ENCODE results near the gene NDST1. TPM values are rescaled to one million over a fixed set of nuclear protein-coding genes. Genes with fewer than 3 reads are reported as not detected.

Gene NDST1
- total RNA-seq, 1 experiment from 2014 or later, result 33.1 TPM

GRCh38 chr5:150490754-150491153 is 17.2 kb upstream of the NDST1 start:
- no peak for TF ChIP-seq ZFX (IDR thresholded peaks at IDR 0.05)
- peaks cover 11 to 45% of the 10 kb centered on the region in 2 experiments for H3K4me1 ChIP-seq (ENCODE audit: control insufficient read depth in 1 of 2, insufficient read depth in 2 of 2, low read length in 2 of 2)
- RAD21 ChIA-PET (ENCODE audit: low non-redundant PET in 1 of 2, low total read pairs in 2 of 2, uncharacterized antibody in 2 of 2, unreplicated experiment in 2 of 2), result no interaction called here
- no peaks in the 10 kb centered on the region for H4K20me1 ChIP-seq (ENCODE audit: insufficient read depth)
- peaks cover 66% of the 10 kb centered on the region for H3K79me2 ChIP-seq (ENCODE audit: insufficient read depth, low read length)
- no peak overlapping the region for H3K4me3 ChIP-seq (replicated peaks in 1 of 2; ENCODE audit: low read depth in 1 of 2, low read length in 2 of 2)
- H3K9me2 ChIP-seq (ENCODE audit: insufficient read depth), result no peaks in the 10 kb centered on the region
- DNase-seq (ENCODE audit: low read depth, low spot score), result no peak
- ATAC-seq, result no peak
- no TSS peak for BruUV-seq (replicated peaks)
- H3K27me3 ChIP-seq (ENCODE audit: insufficient read depth, low read length), result no peaks in the 10 kb centered on the region
- CTCF ChIA-PET, result no interaction called here
- H3K36me3 ChIP-seq (ENCODE audit: control insufficient read depth in 1 of 2, insufficient read depth in 2 of 2, low read length in 2 of 2), result peaks cover 0 to 4% of the 10 kb centered on the region in 2 experiments; a peak in 1 of 4 replicates
- intact Hi-C loops (cut with micrococcal nuclease), result no loop called here
- POLR2A ChIA-PET, result no interaction called here
- H3K27ac ChIP-seq (ENCODE audit: low read depth, low read length), result no peak overlapping the region
- no peak overlapping the region for H2AFZ ChIP-seq (ENCODE audit: low read depth, low read length, poor library complexity, severe bottlenecking)
- no peaks in the 10 kb centered on the region for H3K9me3 ChIP-seq (ENCODE audit: control insufficient read depth in 1 of 2, insufficient read depth in 1 of 2, low read depth in 1 of 2, low read length in 2 of 2)
- H3K9ac ChIP-seq (ENCODE audit: low read length), result no peak overlapping the region
- H3K4me2 ChIP-seq (ENCODE audit: low read length), result no peak overlapping the region

GRCh38 chr5:150491876-150492275 is 16.1 kb upstream of the NDST1 start:
- Histone ChIP-seq H3K27me3 (ENCODE audit: insufficient read depth, low read length) (no peaks in the 10 kb centered on the region), H3K4me1 (ENCODE audit: control insufficient read depth in 1 of 2, insufficient read depth in 2 of 2, low read length in 2 of 2) (peaks cover 21 to 53% of the 10 kb centered on the region in 2 experiments), H4K20me1 (ENCODE audit: insufficient read depth) (no peaks in the 10 kb centered on the region), H3K36me3 (ENCODE audit: control insufficient read depth in 1 of 2, insufficient read depth in 2 of 2, low read length in 2 of 2) (peaks cover 0 to 4% of the 10 kb centered on the region in 2 experiments; a peak in 1 of 4 replicates), H3K9me2 (ENCODE audit: insufficient read depth) (no peaks in the 10 kb centered on the region), H3K9me3 (ENCODE audit: control insufficient read depth in 1 of 2, insufficient read depth in 1 of 2, low read depth in 1 of 2, low read length in 2 of 2) (no peaks in the 10 kb centered on the region), H2AFZ (ENCODE audit: low read depth, low read length, poor library complexity, severe bottlenecking) (no peak overlapping the region), H3K9ac (ENCODE audit: low read length) (no peak overlapping the region), H3K27ac (ENCODE audit: low read depth, low read length) (no peak overlapping the region), H3K4me2 (ENCODE audit: low read length) (no peak overlapping the region), H3K79me2 (ENCODE audit: insufficient read depth, low read length) (peaks cover 68% of the 10 kb centered on the region), H3K4me3 (replicated peaks in 1 of 2; ENCODE audit: low read depth in 1 of 2, low read length in 2 of 2) (no peak overlapping the region)
- ChIA-PET RAD21 (ENCODE audit: low non-redundant PET in 1 of 2, low total read pairs in 2 of 2, uncharacterized antibody in 2 of 2, unreplicated experiment in 2 of 2) (no interaction called here), POLR2A (no interaction called here), CTCF (no interaction called here)
- intact Hi-C loops (cut with micrococcal nuclease), result no loop called here
- TF ChIP-seq EGR1 (IDR thresholded peaks at IDR 0.05; ENCODE audit: low read depth), result no peak
- no peak for TF ChIP-seq ZNF274 (IDR thresholded peaks at IDR 0.05; ENCODE audit: low read depth, low read length)
- TF ChIP-seq TCF7L2 (IDR thresholded peaks at IDR 0.05; ENCODE audit: borderline replicate concordance, extremely low read depth, insufficient read depth, insufficient read length), result no peak
- no peak for ATAC-seq
- DNase-seq (ENCODE audit: low read depth, low spot score), result no peak
- BruUV-seq (replicated peaks), result no TSS peak
